Mesenchymal stem cell (in vitro differentiated cells and primary cell): ENCODE measurements around the gene C19orf25.

Source experiments
- DNase-seq: peaks from one replicate; pipeline ENCODE4 v3.0.0-alpha.2; 2013
- H2AFZ ChIP-seq: one replicate; pipeline ENCODE4 v1.6.1; 2013; ENCODE audit warnings: low read depth, mild to moderate bottlenecking, control low read depth, inconsistent platforms, low read length, moderate library complexity
- H2AK5ac ChIP-seq: 2 replicates; pipeline ENCODE4 v1.6.1; 2013; ENCODE audit warnings: low read length, moderate library complexity, mild to moderate bottlenecking, inconsistent platforms; ENCODE audit not compliant: severe bottlenecking
- H2BK120ac ChIP-seq: one replicate; pipeline ENCODE4 v1.6.1; 2013; ENCODE audit warnings: low read depth, mild to moderate bottlenecking, inconsistent platforms, low read length, moderate library complexity
- H2BK12ac ChIP-seq, 2 experiments: one replicate each; pipeline ENCODE4 v1.6.1; 2013; ENCODE audit warnings: inconsistent platforms in 2 of 2, low read length in 2 of 2, mild to moderate bottlenecking in 2 of 2, moderate library complexity in 2 of 2, control low read depth in 1 of 2
- H2BK15ac ChIP-seq: one replicate; pipeline ENCODE4 v1.6.1; 2013; ENCODE audit warnings: mild to moderate bottlenecking, low read depth, inconsistent platforms; ENCODE audit not compliant: poor library complexity, severe bottlenecking
- H2BK5ac ChIP-seq: 2 replicates; pipeline ENCODE4 v1.6.1; 2013; ENCODE audit warnings: low read depth, mild to moderate bottlenecking, low read length, control low read depth, inconsistent platforms; ENCODE audit not compliant: poor library complexity, severe bottlenecking
- H3K14ac ChIP-seq, 2 experiments: one replicate each; pipeline ENCODE4 v1.6.1; 2013; ENCODE audit warnings: inconsistent platforms in 2 of 2, low read length in 2 of 2, control low read depth in 1 of 2, mild to moderate bottlenecking in 1 of 2, moderate library complexity in 1 of 2
- H3K18ac ChIP-seq, 2 experiments: one replicate each; pipeline ENCODE4 v1.6.1; 2013; ENCODE audit warnings: inconsistent platforms in 2 of 2, low read length in 2 of 2, control low read depth in 1 of 2, low read depth in 1 of 2, mild to moderate bottlenecking in 1 of 2
- H3K23ac ChIP-seq, 2 experiments: one replicate each; pipeline ENCODE4 v1.6.1; 2013; ENCODE audit warnings: inconsistent platforms in 2 of 2, low read length in 2 of 2, mild to moderate bottlenecking in 2 of 2, moderate library complexity in 2 of 2, control low read depth in 1 of 2
- H3K27ac ChIP-seq: 2 replicates; pipeline ENCODE4 v1.5.1; 2013; ENCODE audit warnings: mild to moderate bottlenecking, moderate library complexity, low read length, control low read depth, inconsistent platforms; ENCODE audit not compliant: poor library complexity, severe bottlenecking
- H3K27me3 ChIP-seq, 2 experiments: 2 replicates each; pipeline versions ENCODE4 v1.6.1 to v1.7.0; 2013; ENCODE audit warnings: low read length in 2 of 2, mild to moderate bottlenecking in 2 of 2, moderate library complexity in 2 of 2, control low read depth in 1 of 2, inconsistent platforms in 1 of 2; ENCODE audit not compliant: control insufficient read depth in 1 of 2, insufficient read depth in 1 of 2
- H3K36me3 ChIP-seq, 2 experiments: 2 replicates each; pipeline versions ENCODE4 v1.6.1 to v1.7.0; 2013; ENCODE audit warnings: low read length in 2 of 2, control low read depth in 1 of 2, inconsistent platforms in 1 of 2, low read depth in 1 of 2, mild to moderate bottlenecking in 1 of 2; ENCODE audit not compliant: insufficient read depth in 2 of 2, control insufficient read depth in 1 of 2
- H3K4ac ChIP-seq, 2 experiments: one replicate each; pipeline ENCODE4 v1.6.1; 2013; ENCODE audit warnings: inconsistent platforms in 2 of 2, low read length in 2 of 2, mild to moderate bottlenecking in 2 of 2, moderate library complexity in 2 of 2, control low read depth in 1 of 2, low read depth in 1 of 2
- H3K4me1 ChIP-seq: 2 replicates; pipeline ENCODE4 v1.6.1; 2013; ENCODE audit warnings: low read depth, low read length, control low read depth; ENCODE audit not compliant: control insufficient read depth, insufficient read depth
- H3K4me2 ChIP-seq: 2 replicates; pipeline ENCODE4 v1.6.1; 2013; ENCODE audit warnings: low read length, mild to moderate bottlenecking, inconsistent platforms; ENCODE audit not compliant: poor library complexity, severe bottlenecking
- H3K4me3 ChIP-seq, 2 experiments: 2 replicates each; pipeline versions ENCODE4 v1.5.1 to v1.7.0; 2013; ENCODE audit warnings: low read length in 2 of 2, mild to moderate bottlenecking in 2 of 2, control low read depth in 1 of 2, low read depth in 1 of 2; ENCODE audit not compliant: insufficient read depth in 1 of 2
- H3K79me1 ChIP-seq: replicated peaks from 2 replicates; pipeline ENCODE4 v1.6.1; 2013; ENCODE audit warnings: mild to moderate bottlenecking, control low read depth, low read length, inconsistent platforms; ENCODE audit not compliant: poor library complexity, severe bottlenecking
- H3K9ac ChIP-seq: 2 replicates; pipeline ENCODE4 v1.7.0; 2013; ENCODE audit warnings: mild to moderate bottlenecking, low read length, moderate library complexity
- H3K9me3 ChIP-seq: 2 replicates; pipeline ENCODE4 v1.7.0; 2013; ENCODE audit warnings: mild to moderate bottlenecking, low read length; ENCODE audit not compliant: control insufficient read depth
- H4K8ac ChIP-seq: one replicate; pipeline ENCODE4 v1.6.1; 2013; ENCODE audit warnings: inconsistent platforms, mild to moderate bottlenecking, low read length, moderate library complexity
- H4K91ac ChIP-seq: one replicate; pipeline ENCODE4 v1.6.1; 2013; ENCODE audit warnings: mild to moderate bottlenecking, low read length, inconsistent platforms
- WGBS: methylation state at CpG from one replicate; pipeline ENCODE4 v1.1.7; 2013; ENCODE audit warnings: mixed read lengths; 5-methylcytosine and 5-hydroxymethylcytosine counted together

The C19orf25 gene

GRCh38 chr19:1473085-1473851, 5.7 kb downstream of the C19orf25 start:
- Histone ChIP-seq H3K27ac (no peak overlapping the region), H2BK12ac (no peak overlapping the region), H2BK15ac (no peak overlapping the region), H2AK5ac (no peak overlapping the region), H3K18ac (no peak overlapping the region), H4K91ac (no peak overlapping the region), H4K8ac (no peak overlapping the region), H2BK5ac (no peak overlapping the region), H3K14ac (no peak overlapping the region), H3K4ac (no peak overlapping the region), H3K79me1 (peaks cover 41% of the 10 kb centered on the region), H3K9ac (no peak overlapping the region), H3K4me2 (no peak overlapping the region), H3K23ac (no peak overlapping the region), H3K4me3 (no peak overlapping the region), H3K36me3 (peaks cover 13 to 38% of the 10 kb centered on the region in 2 experiments), H3K27me3 (peaks cover 27 to 43% of the 10 kb centered on the region in 2 experiments), H3K9me3 (no peaks in the 10 kb centered on the region), H2AFZ (no peak overlapping the region), H3K4me1 (peaks cover 56% of the 10 kb centered on the region), H2BK120ac (no peak overlapping the region)
- no peak for DNase-seq
- WGBS = 91% methylated on average over 18 of the region's 20 CpGs

- Histone ChIP-seq H2AFZ (no peak overlapping the region), H2BK5ac (no peak overlapping the region), H3K14ac (no peak overlapping the region), H2BK120ac (no peak overlapping the region), H2AK5ac (no peak overlapping the region), H2BK12ac (no peak overlapping the region), H2BK15ac (no peak overlapping the region), H3K27ac (no peak overlapping the region), H3K27me3 (peaks cover 29 to 51% of the 10 kb centered on the region in 2 experiments), H3K36me3 (peaks cover 11 to 38% of the 10 kb centered on the region in 2 experiments), H3K9me3 (no peaks in the 10 kb centered on the region), H4K91ac (no peak overlapping the region), H3K18ac (no peak overlapping the region), H3K79me1 (peaks cover 38% of the 10 kb centered on the region), H3K4ac (no peak overlapping the region), H3K9ac (no peak overlapping the region), H3K4me3 (no peak overlapping the region), H3K4me2 (no peak overlapping the region), H3K4me1 (peaks cover 61% of the 10 kb centered on the region), H3K23ac (peak overlapping the region in 1 of 2 experiments; percentile 9), H4K8ac (no peak overlapping the region)
- DNase-seq = no peak
- WGBS = 86% methylated on average over 43 of the region's 44 CpGs
Measured at GRCh38 chr19:1472231-1473084, 6.6 kb downstream of the C19orf25 start.

- DNase-seq = no peak
- H3K14ac ChIP-seq = no peak overlapping the region
- no peak overlapping the region for H4K91ac ChIP-seq
- no peak overlapping the region for H3K4me2 ChIP-seq
- H2BK12ac ChIP-seq = no peak overlapping the region
- peaks cover 69% of the 10 kb centered on the region for H3K4me1 ChIP-seq
- H4K8ac ChIP-seq = no peak overlapping the region
- H2AK5ac ChIP-seq = no peak overlapping the region
- peak overlapping the region in 1 of 2 experiments; percentile 70 for H3K23ac ChIP-seq
- peaks cover 7 to 40% of the 10 kb centered on the region in 2 experiments for H3K36me3 ChIP-seq
- 44% methylated on average over 17 of the region's 24 CpGs for WGBS
- H3K4ac ChIP-seq = no peak overlapping the region
- no peaks in the 10 kb centered on the region for H3K9me3 ChIP-seq
- peaks cover 37% of the 10 kb centered on the region for H3K79me1 ChIP-seq
- no peak overlapping the region for H3K27ac ChIP-seq
- no peak overlapping the region for H2AFZ ChIP-seq
- no peak overlapping the region for H3K4me3 ChIP-seq
- no peak overlapping the region for H3K9ac ChIP-seq
- no peak overlapping the region for H2BK120ac ChIP-seq
- H2BK5ac ChIP-seq = no peak overlapping the region
- peaks cover 32 to 58% of the 10 kb centered on the region in 2 experiments for H3K27me3 ChIP-seq
- H3K18ac ChIP-seq = no peak overlapping the region
- no peak overlapping the region for H2BK15ac ChIP-seq
Measured at GRCh38 chr19:1471515-1472160, 7.4 kb downstream of the C19orf25 start.
